Neuronal stem cell (in vitro differentiated cells): ENCODE results near the gene ARL6IP6.

Experiments
- DNase-seq: peaks from one replicate; pipeline ENCODE4 v3.0.0-alpha.2; 2013; ENCODE audit warnings: low spot score
- H2AFZ ChIP-seq: one replicate; pipeline ENCODE4 v1.6.1; 2013; ENCODE audit warnings: mild to moderate bottlenecking, low read length, inconsistent platforms
- H2AK5ac ChIP-seq: 2 replicates; pipeline ENCODE4 v1.6.1; 2013; ENCODE audit warnings: low read depth, mild to moderate bottlenecking, inconsistent platforms, low read length, moderate library complexity, mixed read lengths
- H2BK120ac ChIP-seq: 2 replicates; pipeline ENCODE4 v1.6.1; 2013; ENCODE audit warnings: low read depth, mild to moderate bottlenecking, inconsistent platforms, low read length, moderate library complexity, mixed read lengths
- H2BK12ac ChIP-seq: one replicate; pipeline ENCODE4 v1.6.1; 2013; ENCODE audit warnings: low read length, inconsistent platforms
- H2BK15ac ChIP-seq: 2 replicates; pipeline ENCODE4 v1.6.1; 2013; ENCODE audit warnings: mild to moderate bottlenecking, low read length, inconsistent platforms, mixed read lengths
- H2BK5ac ChIP-seq: one replicate; pipeline ENCODE4 v1.6.1; 2013; ENCODE audit warnings: inconsistent platforms, mild to moderate bottlenecking, low read length, moderate library complexity
- H3K14ac ChIP-seq: one replicate; pipeline ENCODE4 v1.6.1; 2013; ENCODE audit warnings: low read length, inconsistent platforms
- H3K18ac ChIP-seq: 2 replicates; pipeline ENCODE4 v1.6.1; 2013; ENCODE audit warnings: low read length, inconsistent platforms
- H3K23ac ChIP-seq: 2 replicates; pipeline ENCODE4 v1.6.1; 2013; ENCODE audit warnings: low read depth, mild to moderate bottlenecking, mixed read lengths, low read length, inconsistent platforms; ENCODE audit not compliant: poor library complexity
- H3K27ac ChIP-seq: replicated peaks from 3 replicates; pipeline ENCODE4 v1.5.1; 2013; ENCODE audit warnings: low read length, inconsistent platforms
- H3K27me3 ChIP-seq, 3 experiments: 2 replicates each; pipeline ENCODE4 v1.6.1; 2013; ENCODE audit warnings: low read length in 3 of 3, mild to moderate bottlenecking in 2 of 3, inconsistent platforms in 1 of 3, low read depth in 1 of 3, mixed read lengths in 1 of 3, moderate library complexity in 1 of 3; ENCODE audit not compliant: control insufficient read depth in 3 of 3, insufficient read depth in 3 of 3
- H3K36me3 ChIP-seq, 2 donors: replicated peaks in 1 of 2; 2 replicates each; pipeline ENCODE4 v1.6.1; 2013; ENCODE audit warnings: low read length in 2 of 2; ENCODE audit not compliant: control insufficient read depth in 2 of 2, insufficient read depth in 2 of 2
- H3K4ac ChIP-seq: 2 replicates; pipeline ENCODE4 v1.6.1; 2013; ENCODE audit warnings: inconsistent platforms, mild to moderate bottlenecking, low read length, moderate library complexity
- H3K4me1 ChIP-seq, 2 donors: 1 replicate in 1 of 2; 2 replicates in 1 of 2; pipeline ENCODE4 v1.6.1; 2013; ENCODE audit warnings: low read length in 2 of 2, low read depth in 1 of 2; ENCODE audit not compliant: control insufficient read depth in 2 of 2, insufficient read depth in 1 of 2
- H3K4me2 ChIP-seq: one replicate; pipeline ENCODE4 v1.6.1; 2013; ENCODE audit warnings: mild to moderate bottlenecking, low read length, inconsistent platforms; ENCODE audit not compliant: insufficient read depth, poor library complexity, severe bottlenecking
- H3K4me3 ChIP-seq, 2 donors: 2 replicates each; pipeline ENCODE4 v1.5.1; 2013; ENCODE audit warnings: low read length in 2 of 2, mild to moderate bottlenecking in 2 of 2, inconsistent platforms in 1 of 2, moderate library complexity in 1 of 2
- H3K79me1 ChIP-seq: one replicate; pipeline ENCODE4 v1.6.1; 2013; ENCODE audit warnings: low read depth, mild to moderate bottlenecking, inconsistent platforms, low read length, moderate library complexity
- H3K9ac ChIP-seq: one replicate; pipeline ENCODE4 v1.6.1; 2013; ENCODE audit warnings: mild to moderate bottlenecking, low read depth, low read length, inconsistent platforms; ENCODE audit not compliant: poor library complexity
- H3K9me3 ChIP-seq, 2 donors: replicated peaks in 1 of 2; 2 replicates each; pipeline versions ENCODE3 to v1.6.1; 2013; ENCODE audit warnings: low read length in 2 of 2, mild to moderate bottlenecking in 2 of 2, inconsistent platforms in 1 of 2, low read depth in 1 of 2, mixed read lengths in 1 of 2, moderate library complexity in 1 of 2; ENCODE audit not compliant: control insufficient read depth in 2 of 2, insufficient read depth in 1 of 2
- H4K8ac ChIP-seq: one replicate; pipeline ENCODE4 v1.6.1; 2013; ENCODE audit warnings: low read depth, mild to moderate bottlenecking, inconsistent platforms, low read length, moderate library complexity
- H4K91ac ChIP-seq: one replicate; pipeline ENCODE4 v1.6.1; 2013; ENCODE audit warnings: low read length, low read depth, mild to moderate bottlenecking, inconsistent platforms; ENCODE audit not compliant: poor library complexity
- WGBS, 2 donors: extraction: QIAGEN DNeasy Blood & Tissue Kit; methylation state at CpG; one replicate each; pipeline ENCODE4 v1.1.7; 2013; ENCODE audit warnings: missing lambda C conversion rate in 2 of 2, mixed read lengths in 1 of 2; ENCODE audit not compliant: insufficient read length in 2 of 2, insufficient replicate concordance in 1 of 2; ENCODE audit errors: extremely low coverage in 2 of 2; 5-methylcytosine and 5-hydroxymethylcytosine counted together

The ARL6IP6 gene

GRCh38 chr2:152782171-152782570 lies 63.8 kb downstream of the ARL6IP6 start:
- H3K4ac ChIP-seq = no peak overlapping the region
- H3K4me3 ChIP-seq = no peak overlapping the region
- no peak overlapping the region for H3K27ac ChIP-seq
- H2BK12ac ChIP-seq = no peak overlapping the region
- DNase-seq = no peak
- H2BK120ac ChIP-seq = no peak overlapping the region
- no peak overlapping the region for H3K14ac ChIP-seq
- no peaks in the 10 kb centered on the region for H3K36me3 ChIP-seq
- H2AFZ ChIP-seq = no peak overlapping the region
- peaks cover 0 to 3% of the 10 kb centered on the region in 2 donors for H3K9me3 ChIP-seq
- H4K91ac ChIP-seq = no peak overlapping the region
- WGBS, 2 donors = no CpG with 5 or more reads among the region's 2 CpGs
- H2AK5ac ChIP-seq = no peak overlapping the region
- H4K8ac ChIP-seq = no peak overlapping the region
- H2BK5ac ChIP-seq = no peak overlapping the region
- H3K4me1 ChIP-seq = no peaks in the 10 kb centered on the region
- H3K23ac ChIP-seq = no peak overlapping the region
- H3K4me2 ChIP-seq = no peak overlapping the region
- no peak overlapping the region for H3K9ac ChIP-seq
- H3K18ac ChIP-seq = no peak overlapping the region
- no peaks in the 10 kb centered on the region for H3K27me3 ChIP-seq
- peaks cover 1% of the 10 kb centered on the region for H3K79me1 ChIP-seq
- no peak overlapping the region for H2BK15ac ChIP-seq

GRCh38 chr2:152790883-152791282 lies 72.5 kb downstream of the ARL6IP6 start:
- no peak overlapping the region for H4K8ac ChIP-seq
- peaks cover 0 to 3% of the 10 kb centered on the region in 2 donors for H3K9me3 ChIP-seq
- H3K36me3 ChIP-seq = no peaks in the 10 kb centered on the region
- H3K4me3 ChIP-seq = no peak overlapping the region
- H3K27me3 ChIP-seq = no peaks in the 10 kb centered on the region
- DNase-seq = no peak
- WGBS, 2 donors = no CpG with 5 or more reads among the region's 9 CpGs
- H2BK12ac ChIP-seq = no peak overlapping the region
- no peak overlapping the region for H4K91ac ChIP-seq
- H3K79me1 ChIP-seq = no peaks in the 10 kb centered on the region
- no peak overlapping the region for H2BK15ac ChIP-seq
- no peak overlapping the region for H3K4ac ChIP-seq
- H3K4me2 ChIP-seq = no peak overlapping the region
- H2AK5ac ChIP-seq = no peak overlapping the region
- no peak overlapping the region for H2AFZ ChIP-seq
- H3K9ac ChIP-seq = no peak overlapping the region
- H3K27ac ChIP-seq = no peak overlapping the region
- H3K23ac ChIP-seq = no peak overlapping the region
- peaks cover 0 to 2% of the 10 kb centered on the region in 2 donors for H3K4me1 ChIP-seq
- H2BK5ac ChIP-seq = no peak overlapping the region
- no peak overlapping the region for H3K14ac ChIP-seq
- H3K18ac ChIP-seq = no peak overlapping the region
- H2BK120ac ChIP-seq = no peak overlapping the region

- Histone ChIP-seq H3K4me3 (no peak overlapping the region), H2BK120ac (no peak overlapping the region), H3K4me2 (no peak overlapping the region), H2BK5ac (no peak overlapping the region), H2BK12ac (no peak overlapping the region), H3K79me1 (no peaks in the 10 kb centered on the region), H3K4ac (no peak overlapping the region), H3K9me3 (no peaks in the 10 kb centered on the region), H2AFZ (no peak overlapping the region), H3K27me3 (no peaks in the 10 kb centered on the region), H2AK5ac (no peak overlapping the region), H4K8ac (no peak overlapping the region), H3K27ac (no peak overlapping the region), H3K18ac (no peak overlapping the region), H3K23ac (no peak overlapping the region), H3K4me1 (peaks cover 0 to 2% of the 10 kb centered on the region in 2 donors), H4K91ac (no peak overlapping the region), H3K36me3 (no peaks in the 10 kb centered on the region), H3K9ac (no peak overlapping the region), H3K14ac (no peak overlapping the region), H2BK15ac (no peak overlapping the region)
- DNase-seq = no peak
- no CpG with 5 or more reads among the region's 3 CpGs for WGBS, 2 donors
Observed at GRCh38 chr2:152791979-152792378, 73.6 kb downstream of the ARL6IP6 start.

- no peak overlapping the region for H3K9ac ChIP-seq
- no peak overlapping the region for H2BK12ac ChIP-seq
- no peak overlapping the region for H3K18ac ChIP-seq
- WGBS, 2 donors = no CpG with 5 or more reads among the region's 4 CpGs
- peaks cover 0 to 2% of the 10 kb centered on the region in 2 donors for H3K4me1 ChIP-seq
- no peak overlapping the region for H3K4me2 ChIP-seq
- no peak overlapping the region for H4K91ac ChIP-seq
- no peaks in the 10 kb centered on the region for H3K79me1 ChIP-seq
- no peak overlapping the region for H3K14ac ChIP-seq
- H3K9me3 ChIP-seq = no peaks in the 10 kb centered on the region
- H2AFZ ChIP-seq = no peak overlapping the region
- no peak overlapping the region for H2BK120ac ChIP-seq
- H3K36me3 ChIP-seq = no peaks in the 10 kb centered on the region
- no peak overlapping the region for H2AK5ac ChIP-seq
- no peak for DNase-seq
- H2BK5ac ChIP-seq = no peak overlapping the region
- H3K27me3 ChIP-seq = no peaks in the 10 kb centered on the region
- H3K4ac ChIP-seq = no peak overlapping the region
- no peak overlapping the region for H2BK15ac ChIP-seq
- no peak overlapping the region for H3K23ac ChIP-seq
- H3K27ac ChIP-seq = peak overlapping the region; percentile 46
- H3K4me3 ChIP-seq = no peak overlapping the region
- H4K8ac ChIP-seq = no peak overlapping the region
Observed at GRCh38 chr2:152792974-152793373, 74.6 kb downstream of the ARL6IP6 start.
